ENCODE results near the gene ETHE1.

ETHE1 gene

GRCh38 chr19:43498233-43498842, 28.7 kb downstream of the ETHE1 start:
- in situ Hi-C loops (cut with HindIII; ENCODE audit: low sequenced_read_pairs), result no loop called here

- in situ Hi-C loops (cut with HindIII; ENCODE audit: low sequenced_read_pairs), result no loop called here
Measured at GRCh38 chr19:43496960-43497359, 30.0 kb downstream of the ETHE1 start.

GRCh38 chr19:43495082-43495481, 31.9 kb downstream of the ETHE1 start:
- in situ Hi-C loops (cut with HindIII; ENCODE audit: low sequenced_read_pairs), result no loop called here

- in situ Hi-C loops (cut with HindIII; ENCODE audit: low sequenced_read_pairs), result no loop called here
Measured at GRCh38 chr19:43490759-43491158, 36.2 kb downstream of the ETHE1 start.

GRCh38 chr19:43489979-43490599, 36.9 kb downstream of the ETHE1 start:
- in situ Hi-C loops (cut with HindIII; ENCODE audit: low sequenced_read_pairs), result no loop called here

- in situ Hi-C loops (cut with HindIII; ENCODE audit: low sequenced_read_pairs), result no loop called here
Measured at GRCh38 chr19:43489310-43489709, 37.7 kb downstream of the ETHE1 start.

- in situ Hi-C loops (cut with HindIII; ENCODE audit: low sequenced_read_pairs), result no loop called here
Measured at GRCh38 chr19:43488179-43488578, 38.8 kb downstream of the ETHE1 start.

- in situ Hi-C loops (cut with HindIII; ENCODE audit: low sequenced_read_pairs), result no loop called here
Measured at GRCh38 chr19:43486412-43486811, 40.6 kb downstream of the ETHE1 start.

GRCh38 chr19:43485951-43486350, 41.0 kb downstream of the ETHE1 start:
- in situ Hi-C loops (cut with HindIII; ENCODE audit: low sequenced_read_pairs), result no loop called here

GRCh38 chr19:43483281-43483680, 43.7 kb downstream of the ETHE1 start:
- in situ Hi-C loops (cut with HindIII; ENCODE audit: low sequenced_read_pairs), result no loop called here

- in situ Hi-C loops (cut with HindIII; ENCODE audit: low sequenced_read_pairs), result no loop called here
Measured at GRCh38 chr19:43482193-43482592, 44.8 kb downstream of the ETHE1 start.

GRCh38 chr19:43481701-43482100, 45.3 kb downstream of the ETHE1 start:
- in situ Hi-C loops (cut with HindIII; ENCODE audit: low sequenced_read_pairs), result no loop called here

GRCh38 chr19:43480574-43480973, 46.4 kb downstream of the ETHE1 start:
- in situ Hi-C loops (cut with HindIII; ENCODE audit: low sequenced_read_pairs), result no loop called here

GRCh38 chr19:43479961-43480561, 46.9 kb downstream of the ETHE1 start:
- in situ Hi-C loops (cut with HindIII; ENCODE audit: low sequenced_read_pairs), result no loop called here

GRCh38 chr19:43479226-43479625, 47.8 kb downstream of the ETHE1 start:
- in situ Hi-C loops (cut with HindIII; ENCODE audit: low sequenced_read_pairs), result no loop called here

GRCh38 chr19:43478323-43478722, 48.7 kb downstream of the ETHE1 start:
- in situ Hi-C loops (cut with HindIII; ENCODE audit: low sequenced_read_pairs), result no loop called here

GRCh38 chr19:43476606-43477005, 50.4 kb downstream of the ETHE1 start:
- in situ Hi-C loops (cut with HindIII; ENCODE audit: low sequenced_read_pairs), result no loop called here

- in situ Hi-C loops (cut with HindIII; ENCODE audit: low sequenced_read_pairs), result no loop called here
Measured at GRCh38 chr19:43474986-43475705, 51.9 kb downstream of the ETHE1 start.

GRCh38 chr19:43474487-43474886, 52.5 kb downstream of the ETHE1 start:
- in situ Hi-C loops (cut with HindIII; ENCODE audit: low sequenced_read_pairs), result no loop called here

GRCh38 chr19:43471091-43471490, 55.9 kb downstream of the ETHE1 start:
- in situ Hi-C loops (cut with HindIII; ENCODE audit: low sequenced_read_pairs), result no loop called here

- in situ Hi-C loops (cut with HindIII; ENCODE audit: low sequenced_read_pairs), result no loop called here
Measured at GRCh38 chr19:43470288-43470687, 56.7 kb downstream of the ETHE1 start.

GRCh38 chr19:43469160-43469480, 57.9 kb downstream of the ETHE1 start:
- in situ Hi-C loops (cut with HindIII; ENCODE audit: low sequenced_read_pairs), result no loop called here

All from endothelial cell of hepatic sinusoid (primary cell).